GM12892 (cell line): ENCODE measurements around the gene RBP3.

ENCODE experiments used
- POLR2A ChIP-seq: IDR thresholded peaks from 2 replicates; pipeline ENCODE4 v1.6.1; 2011; ENCODE audit warnings: low read depth, low read length, control low read depth
- POLR2AphosphoS5 ChIP-seq: IDR thresholded peaks from 2 replicates; pipeline ENCODE4 v1.6.1; 2011; ENCODE audit warnings: low read depth, low read length, control low read depth
- TAF1 ChIP-seq: IDR thresholded peaks from 2 replicates; pipeline ENCODE4 v1.6.1; 2011; ENCODE audit warnings: low read depth, mild to moderate bottlenecking, control low read depth, low read length, borderline replicate concordance

DNA sequence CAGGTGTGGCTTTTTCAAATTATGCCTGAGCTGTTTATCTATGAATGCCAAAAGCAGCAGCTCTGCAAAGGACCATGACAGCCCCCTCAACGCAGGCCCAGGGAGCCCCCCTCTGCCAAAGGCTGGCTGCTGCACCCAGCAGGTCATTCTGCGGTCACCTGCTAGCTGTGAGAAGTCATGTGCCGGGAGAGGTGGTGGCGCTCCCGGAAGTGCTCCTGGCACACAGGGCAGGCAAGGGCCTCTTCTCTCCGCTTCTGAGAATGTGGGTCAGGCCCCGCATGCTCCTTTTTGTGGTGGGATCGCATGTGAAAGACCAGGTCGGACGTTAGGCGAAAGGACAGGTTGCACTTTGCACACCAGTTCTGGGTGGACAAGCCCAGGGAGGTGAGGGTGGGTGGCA, 19.5 kb downstream of the RBP3 start:
- TF ChIP-seq POLR2A, result no peak
- TF ChIP-seq POLR2AphosphoS5, result no peak
- TF ChIP-seq TAF1, result no peak
